Activated CD8-positive, alpha-beta memory T cell treated with anti-CD3 and anti-CD28 coated beads, Interleukin-2, amount 50 U/mL, for 48 hours (primary cell): ENCODE results near the gene KIAA0753.

Experiments used
- DNase-seq: peaks from one replicate; pipeline ENCODE4 v3.0.0-alpha.2; 2020

Gene KIAA0753

GRCh38 chr17:6568184-6568758, 72.2 kb downstream of the KIAA0753 start:
- no peak for DNase-seq

- DNase-seq, result no peak
These were observed 72.9 kb downstream of the KIAA0753 start for GRCh38 chr17:6567528-6568183.

DNA sequence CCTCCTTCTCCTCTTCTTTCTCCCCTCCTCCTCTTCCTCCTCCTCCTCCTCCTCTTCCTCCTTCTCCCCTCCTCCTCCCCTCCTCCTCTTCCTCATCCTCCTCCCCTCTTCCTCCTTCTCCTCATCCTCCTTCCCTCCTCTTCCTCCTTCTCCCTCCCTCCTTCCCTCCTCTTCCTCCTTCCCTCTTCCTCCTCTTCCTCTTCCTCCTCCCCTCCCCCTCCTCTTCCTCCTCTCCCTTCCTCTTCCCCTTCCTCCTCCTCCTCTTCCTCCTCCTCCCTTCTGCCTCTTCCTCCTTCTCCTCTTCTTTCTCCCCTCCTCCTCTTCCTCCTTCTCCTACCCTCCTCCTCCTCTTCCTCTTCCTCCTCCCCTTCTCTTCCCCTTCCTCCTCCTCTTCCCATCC, 79.1 kb downstream of the KIAA0753 start:
- no peak for DNase-seq

- DNase-seq, result no peak
These were observed 80.0 kb downstream of the KIAA0753 start for GRCh38 chr17:6560496-6560895.

DNA sequence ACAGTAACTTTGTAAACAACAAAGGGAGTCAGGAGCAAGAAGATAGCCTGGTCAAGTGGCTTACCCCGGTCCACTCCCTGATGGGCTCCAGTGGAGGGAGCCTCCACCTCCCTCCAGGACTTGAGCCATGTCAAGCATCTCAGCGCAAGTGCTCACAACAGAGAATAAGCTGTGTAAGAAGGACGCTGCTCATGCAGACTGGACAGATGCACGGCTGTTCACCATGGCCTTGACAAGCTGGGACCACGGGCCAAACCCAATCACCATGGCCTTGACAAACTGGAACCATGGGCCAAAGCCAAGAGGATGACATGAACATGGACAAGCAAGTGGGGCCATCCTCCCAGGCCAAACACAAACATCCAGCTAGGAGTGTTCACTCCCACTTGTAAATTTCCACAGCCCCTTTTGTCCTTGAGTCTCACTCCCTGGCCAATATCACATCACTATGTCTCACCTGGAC, 80.7 kb downstream of the KIAA0753 start:
- DNase-seq, result no peak

DNA sequence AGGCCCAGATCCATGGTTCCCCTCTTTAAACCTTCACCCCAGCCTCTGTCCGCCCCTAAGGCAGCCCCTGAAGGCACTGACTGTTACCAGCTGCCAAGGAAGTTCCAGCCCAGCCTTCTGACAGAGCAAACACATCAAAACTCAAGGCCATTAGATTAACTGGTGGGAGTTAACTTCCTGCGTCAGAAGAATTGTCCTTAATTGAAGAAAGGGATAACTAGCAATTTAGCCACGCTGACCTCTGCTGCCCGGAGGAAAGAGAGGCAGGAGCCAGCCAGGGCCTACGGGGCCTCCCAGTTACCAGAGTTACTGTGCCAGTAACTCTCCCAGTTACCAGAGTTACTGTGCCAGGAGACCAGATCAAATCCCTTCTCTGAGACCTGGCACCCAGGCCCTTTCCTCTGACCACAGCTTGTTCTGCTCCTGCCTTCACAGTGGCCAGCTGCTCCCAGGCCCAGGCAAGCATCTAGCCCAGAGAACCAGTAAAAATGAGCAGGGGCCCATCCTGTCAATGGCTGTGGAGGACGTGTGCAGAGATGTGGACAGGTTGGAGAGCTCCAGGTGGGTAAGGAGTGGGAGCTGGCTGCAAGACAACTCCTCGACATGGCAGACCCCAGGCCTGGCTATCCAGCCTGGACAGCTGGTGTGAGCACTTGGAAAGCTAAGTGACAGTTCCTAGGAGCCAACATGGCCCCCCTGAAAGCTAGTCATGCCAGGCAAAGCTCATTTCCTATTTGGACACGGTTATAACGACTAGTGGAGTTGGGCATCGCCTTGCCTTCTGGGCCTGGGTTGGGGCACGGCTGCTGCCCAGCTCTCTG, 81.4 kb downstream of the KIAA0753 start:
- no peak for DNase-seq

GRCh38 chr17:6558276-6558675, 82.2 kb downstream of the KIAA0753 start:
- no peak for DNase-seq

DNA sequence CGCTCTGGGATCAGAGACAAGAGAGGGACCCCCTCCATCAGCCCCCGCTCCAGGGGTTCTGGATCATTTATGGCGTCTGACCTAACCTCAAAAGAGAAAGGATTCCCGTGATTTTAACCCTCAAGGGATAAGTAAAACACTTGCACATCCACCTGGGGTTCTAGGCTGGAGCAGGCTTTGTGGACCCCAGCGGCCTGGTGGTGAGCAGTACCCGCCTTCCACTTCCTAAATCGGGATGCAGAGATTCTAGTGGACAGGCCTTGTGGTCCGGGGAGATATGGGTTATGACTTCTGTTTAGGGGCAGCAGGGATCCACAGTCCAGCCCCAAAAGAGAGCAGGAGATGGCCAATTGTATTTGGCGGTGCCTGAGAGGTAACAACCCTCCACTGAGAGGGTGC, 83.5 kb downstream of the KIAA0753 start:
- DNase-seq, result no peak

DNA sequence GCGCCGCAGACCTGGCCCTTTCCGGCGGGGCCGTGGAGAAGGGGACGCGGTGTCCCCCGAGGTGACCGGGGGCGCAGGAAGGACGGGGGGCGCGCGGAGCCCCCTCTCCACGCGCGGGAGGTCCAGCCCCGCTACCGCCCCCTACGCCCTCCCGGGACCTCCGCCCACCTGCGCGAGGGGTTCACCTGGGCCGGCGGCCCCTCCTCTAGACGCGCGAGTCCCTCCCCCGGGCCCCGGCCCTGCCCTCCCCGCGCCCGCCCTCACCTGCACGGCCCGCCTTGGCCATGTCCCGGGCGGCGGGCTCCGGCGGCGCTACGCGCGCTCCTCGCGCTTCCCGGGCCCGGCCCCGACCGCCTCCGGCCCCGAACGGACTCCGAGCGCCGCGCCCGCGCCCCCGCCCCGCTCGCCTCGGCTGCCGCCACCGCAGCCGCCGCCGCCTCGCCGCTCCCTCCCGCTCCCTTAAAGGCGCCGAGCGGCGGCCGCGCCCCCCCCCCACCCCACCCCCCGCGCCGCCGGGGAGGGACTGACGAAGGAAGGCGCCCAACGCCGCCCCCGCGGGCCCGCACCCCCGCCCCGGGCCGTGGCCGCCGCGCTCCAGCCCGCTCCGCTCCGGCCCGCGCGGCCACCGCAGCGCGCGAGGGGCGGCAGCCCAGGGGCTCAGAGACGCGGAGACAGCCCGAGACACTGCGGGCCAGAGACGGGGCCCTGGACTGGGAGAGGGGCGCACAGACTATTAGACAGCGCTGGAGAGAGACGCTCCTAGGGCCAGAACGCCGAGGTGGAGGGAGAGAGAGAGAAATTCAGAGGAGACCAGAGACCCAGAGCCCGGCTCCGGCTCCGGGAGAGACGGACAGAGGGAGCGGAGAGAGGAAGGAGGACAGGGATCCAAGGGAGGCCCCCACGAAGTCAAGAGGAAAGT, 84.1 kb downstream of the KIAA0753 start, which contains the start of gene PITPNM3:
Gene PITPNM3 (minus strand): TSS at position 435 of the 919 bp plus-strand sequence. CDS start 149 bp downstream, at position 286.
- no peak for DNase-seq

DNA sequence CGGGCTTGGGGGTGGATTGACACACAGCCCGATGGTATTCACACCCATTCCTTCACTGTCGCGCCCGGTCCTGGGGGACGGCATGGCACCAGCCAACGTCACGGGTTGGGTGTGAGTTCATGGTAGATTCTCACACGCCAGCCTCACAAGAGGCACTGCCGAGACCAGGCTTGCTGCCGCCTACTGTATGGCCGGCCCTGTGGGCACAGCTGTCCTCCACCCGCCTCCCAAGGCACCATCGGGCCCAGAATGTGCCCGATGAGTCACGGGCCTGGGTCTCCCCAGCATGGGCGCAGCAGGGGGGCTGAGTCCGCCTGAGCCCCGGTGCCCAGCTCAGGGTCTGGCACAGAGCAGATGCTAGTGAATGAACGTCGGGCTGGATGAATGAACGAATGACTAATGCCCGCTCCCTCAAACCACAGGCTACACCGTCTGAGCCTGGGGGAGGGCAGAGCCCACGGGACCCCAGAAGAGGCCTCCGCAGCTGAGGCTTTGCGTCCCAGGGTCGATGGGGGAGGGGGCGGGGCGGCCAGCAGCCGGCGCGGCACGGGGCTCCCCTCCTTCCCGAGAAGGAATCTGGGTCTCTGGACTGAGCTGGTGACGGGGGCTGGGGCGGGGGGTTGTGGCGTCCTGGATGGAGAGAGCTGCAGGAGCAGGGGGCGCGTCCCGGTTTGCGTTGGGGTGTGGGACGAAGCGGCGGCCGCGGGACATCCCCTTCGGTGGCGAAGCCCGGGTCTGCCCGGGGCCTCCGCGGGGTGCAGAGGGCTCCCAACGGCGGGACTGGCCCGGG, 85.0 kb downstream of the KIAA0753 start:
- DNase-seq, result no peak

- no peak for DNase-seq
These were observed 85.6 kb downstream of the KIAA0753 start for GRCh38 chr17:6554871-6555330.

DNA sequence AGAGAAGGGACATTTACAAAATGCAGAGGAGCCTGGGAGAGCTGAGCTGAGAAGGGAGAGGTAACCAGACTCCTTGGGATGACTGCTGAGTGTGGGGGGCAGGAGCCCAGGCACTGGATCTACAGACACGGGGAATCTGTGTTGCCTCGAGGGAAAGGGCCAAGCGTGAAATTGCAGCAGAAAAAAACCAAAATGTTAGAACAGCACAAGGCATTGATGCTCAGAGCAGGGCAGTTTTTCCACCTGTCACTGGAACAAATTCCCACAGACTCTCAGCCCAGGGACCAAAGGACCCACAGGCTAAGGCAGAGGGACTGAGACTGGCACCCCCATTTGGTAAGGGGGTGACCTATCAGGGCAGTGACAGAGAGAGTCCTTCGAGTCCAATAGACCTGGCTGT, 86.2 kb downstream of the KIAA0753 start:
- no peak for DNase-seq

DNA sequence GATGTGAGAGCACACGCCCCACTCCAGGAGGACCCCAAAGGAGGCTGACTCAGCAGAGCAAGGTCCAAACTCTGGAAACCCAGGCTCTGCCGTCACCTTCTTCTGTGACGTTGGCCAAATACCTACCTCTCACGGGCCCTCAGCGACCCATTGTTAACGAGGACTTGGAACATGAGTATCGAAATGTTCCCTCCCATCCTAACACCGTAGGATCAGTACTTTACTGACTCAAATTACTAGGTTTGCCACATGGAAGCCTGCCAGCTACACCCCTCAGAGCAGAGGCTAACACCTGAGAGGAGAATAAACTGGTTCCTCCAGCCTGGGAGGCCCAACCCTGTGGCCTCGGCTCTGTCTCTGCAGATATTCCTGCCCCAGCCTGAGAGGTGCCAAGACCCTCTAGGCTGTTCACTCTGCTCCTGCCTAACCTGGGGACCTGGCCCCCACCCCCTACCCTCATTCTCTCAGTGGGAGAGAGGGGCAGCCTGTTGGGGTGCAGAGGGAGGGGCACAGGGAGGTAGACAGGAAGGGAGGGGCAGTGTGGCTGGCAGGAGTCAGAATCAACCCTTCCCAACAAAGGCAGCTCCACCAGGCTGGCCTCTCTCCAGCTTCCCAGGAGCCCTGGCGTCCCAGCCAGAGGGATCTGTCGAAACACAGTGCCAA, 88.5 kb downstream of the KIAA0753 start:
- DNase-seq, result no peak

DNA sequence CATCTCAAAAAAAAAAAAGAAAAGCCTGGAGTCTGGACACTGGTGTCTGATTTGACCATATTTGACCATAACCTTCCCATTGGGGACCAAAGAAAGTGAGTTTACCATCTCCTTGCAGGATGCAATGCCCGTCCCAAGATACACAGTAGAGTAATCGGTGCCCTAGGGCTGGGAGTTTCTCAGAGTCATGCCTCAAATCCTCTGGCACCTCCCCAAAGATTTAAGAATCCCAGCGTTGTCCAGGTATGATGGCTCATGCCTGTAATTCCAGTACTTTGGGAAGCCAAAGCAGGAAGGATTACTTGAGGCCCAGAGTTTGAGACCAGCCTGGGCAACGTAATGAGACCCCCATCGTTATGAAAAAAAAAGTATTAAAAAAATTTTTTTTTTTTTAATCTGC, 89.2 kb downstream of the KIAA0753 start:
- no peak for DNase-seq

GRCh38 chr17:6549384-6550036, 91.0 kb downstream of the KIAA0753 start:
- DNase-seq, result no peak

- no peak for DNase-seq
These were observed 91.8 kb downstream of the KIAA0753 start for GRCh38 chr17:6548578-6549330.

- no peak for DNase-seq
These were observed 92.5 kb downstream of the KIAA0753 start for GRCh38 chr17:6548034-6548433.

- DNase-seq, result no peak
These were observed 93.2 kb downstream of the KIAA0753 start for GRCh38 chr17:6547336-6547735.

GRCh38 chr17:6546069-6546718, 94.3 kb downstream of the KIAA0753 start:
- no peak for DNase-seq
